OCI-LY7 (cell line): Measurements from ENCODE around the gene MBOAT2.

Experiments
- CTCF ChIP-seq: fragments of 200-600 bp; sonication (generic); conservative IDR thresholded peaks from 2 replicates; pipeline ENCODE4 v1.5.1; 2014; ENCODE audit warnings: mild to moderate bottlenecking, antibody characterized with exemption, low read length, moderate library complexity, mixed read lengths
- EZH2phosphoT487 ChIP-seq: fragments of 200-600 bp; sonication (generic); IDR thresholded peaks from 2 replicates; pipeline ENCODE4 v1.6.1; 2018; ENCODE audit warnings: low read depth, borderline replicate concordance, mild to moderate bottlenecking, mixed run types, antibody characterized with exemption, low read length, moderate library complexity, mixed read lengths

- TF ChIP-seq CTCF: no peak
- no peak for TF ChIP-seq EZH2phosphoT487
Measured at GRCh38 chr2:9008951-9009664, 5.6 kb upstream of the MBOAT2 start.
